NCI-H82 (cell line): Measurements from ENCODE around the gene KRTAP10-8.
"Not testable (repeated sequence)": the region's sequence is repeated elsewhere in the genome, so short reads cannot be mapped to it uniquely, and the experiment has no call there.

Experiments
- DNase-seq: peaks from one replicate; lab custom pipeline; 2025; lab: John Stamatoyannopoulos, UW

KRTAP10-8 gene

GRCh38 chr21:44646366-44647221 is 34.7 kb downstream of the KRTAP10-8 start, which contains the start of gene KRTAP10-11:
Gene KRTAP10-11, plus strand, starts transcription at chr21:44646414. Its CDS starts 45 bp downstream, at chr21:44646459.
- not testable (repeated sequence) for DNase-seq

GRCh38 chr21:44647222-44647552 is 35.3 kb downstream of the KRTAP10-8 start:
- DNase-seq: no peak

DNA sequence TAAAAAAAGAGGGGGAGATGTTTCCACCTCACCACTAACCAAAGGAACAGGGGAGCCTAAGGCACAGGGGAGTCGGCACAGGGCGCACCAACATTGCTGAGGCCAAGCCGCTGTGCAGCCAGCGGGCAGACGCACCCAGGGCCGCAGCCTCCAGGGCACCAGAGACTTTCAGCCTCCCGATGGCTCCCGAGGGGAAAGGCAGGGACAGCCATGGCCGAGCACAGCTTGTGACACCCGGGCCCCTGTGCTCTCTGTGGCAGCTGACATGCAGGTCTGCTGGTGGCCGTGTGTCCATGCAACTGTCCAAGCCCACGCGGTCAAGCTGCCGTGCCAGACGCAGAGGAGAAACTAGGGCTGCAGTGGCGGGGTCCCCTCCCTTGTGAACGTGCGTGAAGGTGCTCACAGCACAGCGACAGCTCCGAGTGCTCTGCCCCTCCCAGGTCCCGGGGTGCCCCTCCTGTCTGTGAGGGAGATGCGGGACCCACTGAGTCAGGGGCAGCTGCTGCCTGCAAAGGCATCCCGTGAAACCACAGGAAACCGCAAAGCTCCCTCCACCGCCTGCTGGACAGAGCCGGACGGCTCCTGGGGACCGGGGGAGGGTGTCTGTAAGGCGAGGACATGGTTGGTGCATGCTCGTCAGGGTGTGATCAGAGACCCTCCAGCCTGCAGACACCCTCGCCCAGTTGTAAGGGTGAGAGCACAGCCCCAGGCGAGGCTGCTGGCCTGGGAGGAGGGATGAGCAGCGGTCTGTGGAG is 36.9 kb downstream of the KRTAP10-8 start:
- DNase-seq: no peak

GRCh38 chr21:44649521-44650100 is 37.7 kb downstream of the KRTAP10-8 start:
- no peak for DNase-seq

DNA sequence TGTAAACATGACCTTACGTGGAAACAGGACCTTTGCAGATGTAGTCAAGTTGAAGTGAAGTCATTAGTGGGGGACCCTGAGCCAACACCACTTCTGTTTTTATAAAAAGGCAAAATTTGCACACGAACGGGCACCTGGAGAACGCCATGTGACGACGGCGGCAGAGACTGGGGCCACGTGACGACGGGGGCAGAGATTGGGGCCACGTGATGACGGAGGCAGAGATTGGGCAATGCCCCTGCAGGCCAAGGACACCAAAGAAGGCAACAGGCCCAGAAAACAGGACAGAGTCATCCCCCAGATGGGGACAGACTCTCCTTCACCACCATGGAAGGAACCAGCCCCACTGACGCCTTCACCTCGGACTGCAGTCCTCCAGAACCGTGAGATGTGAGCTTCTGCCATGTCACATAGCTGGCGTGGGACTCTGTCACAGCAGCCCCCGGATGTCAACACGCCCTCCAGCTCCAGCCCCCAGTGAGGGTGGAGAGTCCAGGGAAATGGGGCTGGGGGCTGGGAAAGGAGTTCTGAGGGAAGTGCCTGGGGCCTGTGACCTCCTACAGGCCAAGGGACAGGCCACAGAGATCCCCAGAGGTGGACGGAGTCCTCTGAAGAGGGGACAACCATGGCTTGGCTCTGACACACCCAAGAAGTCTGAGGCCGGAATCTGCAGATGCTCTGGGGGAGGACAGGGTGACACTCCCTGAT is 38.5 kb downstream of the KRTAP10-8 start:
- DNase-seq: no peak

- DNase-seq: no peak
These were observed 39.2 kb downstream of the KRTAP10-8 start for GRCh38 chr21:44650973-44651675.

DNA sequence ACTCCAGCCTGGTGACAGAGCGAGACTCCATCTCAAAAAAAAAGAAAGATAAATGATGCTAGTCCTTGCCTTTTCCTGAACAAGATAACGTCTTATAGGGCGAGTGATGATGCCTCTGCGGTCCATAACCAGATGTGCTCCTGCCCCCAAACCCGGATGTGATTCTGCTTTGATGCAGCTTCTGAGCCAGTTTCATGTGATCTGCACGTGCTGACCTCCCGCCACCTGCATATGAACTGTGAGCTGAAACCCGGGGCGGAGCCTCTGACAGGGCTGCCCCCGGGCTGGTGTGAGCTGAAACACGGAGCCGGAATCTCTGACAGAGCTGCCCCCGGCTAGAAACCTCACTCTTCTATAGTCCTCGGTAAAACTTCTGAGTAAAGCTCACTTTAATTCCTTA is 41.2 kb downstream of the KRTAP10-8 start:
- no peak for DNase-seq

DNA sequence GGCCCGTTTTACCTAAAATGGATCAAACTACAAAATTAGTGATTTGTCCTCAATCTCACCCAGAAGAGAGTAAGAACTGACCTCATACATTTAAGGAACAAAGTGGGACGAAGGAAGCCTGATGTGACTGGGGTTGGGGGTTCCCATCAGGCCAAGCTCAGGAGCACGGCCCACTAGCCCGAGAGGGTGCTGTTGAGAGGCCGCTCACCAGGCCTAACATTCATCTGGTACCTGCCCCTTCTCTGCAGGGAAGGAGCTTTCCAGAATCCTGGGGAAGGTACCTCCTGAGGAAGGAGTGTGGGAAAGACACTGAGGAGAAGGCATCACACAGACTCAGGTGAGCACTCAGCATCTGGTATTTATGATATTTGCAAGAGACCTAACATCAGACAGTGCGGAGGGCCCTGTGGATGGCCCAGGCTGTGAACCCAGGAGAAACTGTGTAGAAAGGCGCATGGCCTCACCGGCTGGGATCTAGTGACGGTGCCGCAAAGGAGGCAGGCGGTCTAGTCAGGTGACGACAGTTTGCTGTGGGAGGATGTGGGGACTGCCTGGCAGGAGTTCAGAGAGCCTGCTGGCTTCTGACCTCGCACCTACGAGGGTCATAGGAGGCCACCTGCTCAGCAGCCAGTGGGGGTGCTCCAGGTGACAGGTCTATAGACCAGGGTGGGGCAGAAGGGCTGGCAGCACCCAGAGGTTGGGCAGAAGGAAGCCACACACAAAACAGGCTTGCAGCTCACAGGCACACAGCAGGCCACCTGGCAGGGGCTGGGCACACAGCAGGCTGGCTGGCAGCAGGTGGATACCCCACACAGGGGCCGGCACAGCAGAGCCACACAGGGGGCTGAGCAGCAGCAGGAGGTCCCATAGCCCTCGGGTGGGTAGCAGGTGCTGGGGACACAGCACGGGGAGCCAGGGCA is 42.0 kb downstream of the KRTAP10-8 start:
- no peak for DNase-seq

DNA sequence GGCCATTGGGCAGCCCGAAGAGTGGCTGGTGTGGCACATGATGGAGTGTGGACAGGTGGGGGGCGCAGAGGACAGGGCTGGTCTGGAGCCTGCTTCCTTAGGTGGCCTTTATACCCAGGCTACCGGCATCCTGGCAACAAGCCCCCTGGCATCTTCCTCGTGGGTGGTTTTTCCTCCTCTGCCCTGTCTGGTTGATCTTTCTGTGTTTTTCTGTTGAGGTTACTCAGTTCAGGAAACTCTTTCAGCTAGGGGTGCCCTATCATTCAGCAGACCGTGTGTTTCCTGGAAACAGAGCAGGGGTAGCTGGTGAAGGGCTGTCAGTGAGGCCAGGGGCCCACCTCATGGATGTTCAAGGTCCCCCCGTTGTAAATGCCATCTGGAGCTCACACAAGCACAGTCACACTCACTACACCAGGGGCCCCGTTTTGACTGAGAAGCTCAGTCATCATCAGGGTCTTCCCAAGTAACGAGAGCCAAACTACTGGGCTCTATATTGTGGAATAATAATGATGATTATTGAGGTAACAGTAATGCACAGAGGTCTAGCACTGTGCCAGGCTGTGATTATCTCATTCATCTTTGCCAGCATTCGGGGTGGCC is 42.8 kb downstream of the KRTAP10-8 start, which contains the start of gene KRTAP12-4:
TSS of gene KRTAP12-4 (minus strand) at position 84 of the 600 bp plus-strand sequence. CDS start at position 39, 45 bp downstream.
- no peak for DNase-seq

DNA sequence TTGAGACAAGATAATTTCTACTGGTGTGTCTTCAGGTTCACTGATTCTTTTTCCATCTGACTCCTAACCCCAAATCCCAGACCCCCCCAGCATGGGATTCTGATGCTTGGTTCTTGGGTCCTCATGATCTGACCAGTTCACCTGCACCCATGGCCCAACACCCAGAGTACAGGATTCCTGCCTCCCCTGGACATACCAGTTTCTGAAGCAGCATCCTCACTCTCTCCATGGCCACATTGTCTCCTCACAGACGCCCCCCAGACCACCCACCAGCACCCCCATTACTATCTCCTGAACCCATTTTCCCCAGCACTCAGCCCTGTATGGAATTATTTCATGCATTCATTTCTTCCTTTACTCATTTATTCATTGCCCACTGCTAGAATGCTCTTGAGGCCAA is 45.0 kb downstream of the KRTAP10-8 start:
- DNase-seq: no peak

DNA sequence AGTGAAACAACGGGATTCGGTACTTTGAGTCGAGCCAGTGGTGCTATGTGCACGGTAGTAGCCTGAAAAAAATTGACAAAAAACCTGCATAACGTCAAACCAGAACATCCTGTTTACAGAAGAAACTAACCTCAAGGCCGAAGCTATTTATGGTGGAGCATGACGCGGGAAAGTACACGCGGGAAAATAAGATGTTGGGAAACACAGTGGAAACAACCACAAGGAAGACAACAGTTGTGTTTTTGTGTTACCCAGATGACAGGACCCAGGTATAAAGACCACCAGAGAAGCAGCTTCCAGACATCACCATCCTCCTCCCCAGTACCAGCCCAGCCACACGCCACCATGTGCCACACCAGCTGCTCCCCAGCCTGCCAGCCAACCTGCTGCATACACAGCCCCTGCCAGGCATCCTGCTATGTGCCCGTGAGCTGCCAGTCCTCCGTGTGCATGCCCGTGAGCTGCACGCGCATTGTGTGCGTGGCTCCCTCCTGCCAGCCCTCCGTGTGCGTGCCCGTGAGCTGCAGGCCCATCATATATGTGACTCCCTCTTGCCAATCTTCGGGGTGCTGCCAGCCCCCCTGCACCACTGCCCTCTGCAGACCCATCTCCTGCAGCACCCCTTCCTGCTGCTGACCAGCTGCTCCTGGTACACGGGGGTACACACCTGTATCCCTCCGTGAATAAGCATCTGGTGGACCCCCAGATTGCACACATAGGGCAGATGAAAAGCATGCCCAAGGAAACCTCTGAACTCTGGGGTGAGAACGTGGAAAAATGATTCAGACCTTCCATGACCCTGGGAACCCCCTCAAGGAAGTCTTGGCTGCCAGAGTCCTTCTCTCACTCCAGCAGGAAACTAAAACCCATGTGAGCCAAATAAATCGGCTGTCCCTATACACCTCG is 46.0 kb downstream of the KRTAP10-8 start, which contains the start of gene KRTAP12-3:
TSS of gene KRTAP12-3 (plus strand) at position 298 of the 906 bp plus-strand sequence. CDS start at position 346, 48 bp downstream.
- DNase-seq: no peak

DNA sequence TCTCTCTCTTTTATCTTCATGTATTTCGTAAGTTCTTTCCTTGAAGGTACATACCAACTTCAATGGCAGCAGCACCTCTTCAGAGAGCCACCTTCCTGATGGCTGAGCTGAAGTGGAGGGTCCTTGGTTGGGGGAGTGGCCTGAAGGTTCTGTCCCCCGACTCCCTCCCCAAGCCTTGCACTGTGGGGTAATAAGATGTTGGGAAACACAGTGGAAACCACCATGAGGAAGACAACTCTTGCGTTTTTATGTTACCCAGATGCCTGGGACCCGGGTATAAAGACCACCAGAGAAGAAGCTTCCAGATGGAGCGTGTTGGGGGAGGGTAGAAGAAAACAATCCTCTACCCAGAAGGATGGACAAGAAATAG is 46.6 kb downstream of the KRTAP10-8 start:
- no peak for DNase-seq

DNA sequence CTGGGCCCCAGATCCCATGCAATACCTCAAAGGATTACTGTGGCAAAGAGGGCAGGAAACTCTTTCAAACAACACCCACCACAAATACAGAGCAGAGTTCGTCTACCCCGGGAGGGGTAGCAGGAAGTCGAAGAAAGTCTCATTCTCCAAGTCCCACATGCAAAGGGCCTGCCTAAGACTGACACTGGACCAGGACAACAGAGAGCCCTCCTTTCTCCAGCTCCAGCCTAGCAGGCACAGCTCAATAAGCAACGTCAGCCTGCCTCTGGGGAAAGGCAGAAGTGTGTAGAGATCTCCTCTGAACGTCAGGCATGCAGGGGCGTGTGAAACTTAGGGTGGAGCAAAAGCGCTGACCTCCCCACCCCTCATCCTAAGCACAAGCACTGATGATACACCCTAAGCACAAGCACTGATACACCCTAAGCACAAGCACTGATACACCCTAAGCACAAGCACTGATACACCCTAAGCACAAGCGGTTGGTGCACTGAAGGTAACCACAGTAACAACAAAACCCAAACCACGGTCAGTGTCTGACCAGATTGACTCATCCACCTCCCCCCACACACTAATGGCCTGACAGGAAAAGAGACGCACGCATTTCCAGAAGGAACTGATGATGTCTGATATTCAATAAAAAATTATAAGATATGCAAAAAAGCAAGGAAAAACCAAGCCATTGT is 47.2 kb downstream of the KRTAP10-8 start:
- DNase-seq: no peak

- DNase-seq: not testable (repeated sequence)
These were observed 49.7 kb downstream of the KRTAP10-8 start for GRCh38 chr21:44661567-44661966.
